Fibroblast of the aortic adventitia (primary cell): ENCODE measurements around the gene RASA1. TPM values are rescaled to one million over a fixed set of nuclear protein-coding genes. Genes with fewer than 3 reads are reported as not detected.
A peak's percentile ranks its signal among the peaks of the same experiment; 100 is the strongest.

Experiments
- DNase-seq: peaks from one replicate; pipeline ENCODE4 v3.0.0-alpha.2; 2010; ENCODE audit warnings: low read depth
- H3K4me3 ChIP-seq: 2 replicates; pipeline ENCODE4 v1.5.1; 2011; ENCODE audit warnings: low read depth, mild to moderate bottlenecking, control low read depth, low read length, moderate library complexity
- CTCF ChIP-seq: IDR thresholded peaks from 2 replicates; pipeline ENCODE4 v1.5.1; 2011; ENCODE audit warnings: mild to moderate bottlenecking, low read length, control low read depth, inconsistent platforms; ENCODE audit not compliant: insufficient read depth
- total RNA-seq: library from RNA; depleted of rRNA; stranded (reverse); fragments of >200 nt; gene quantifications from 2 replicates; pipeline ENCODE4 v1.2.3, GENCODE V29; 2012; ENCODE audit warnings: low replicate concordance

Gene RASA1
- total RNA-seq, 1 donor, result 46.2 TPM

GRCh38 chr5:87354496-87354895 lies 86.8 kb downstream of the RASA1 start:
- H3K4me3 ChIP-seq, result no peak overlapping the region
- no peak for TF ChIP-seq CTCF
- no peak for DNase-seq

DNA sequence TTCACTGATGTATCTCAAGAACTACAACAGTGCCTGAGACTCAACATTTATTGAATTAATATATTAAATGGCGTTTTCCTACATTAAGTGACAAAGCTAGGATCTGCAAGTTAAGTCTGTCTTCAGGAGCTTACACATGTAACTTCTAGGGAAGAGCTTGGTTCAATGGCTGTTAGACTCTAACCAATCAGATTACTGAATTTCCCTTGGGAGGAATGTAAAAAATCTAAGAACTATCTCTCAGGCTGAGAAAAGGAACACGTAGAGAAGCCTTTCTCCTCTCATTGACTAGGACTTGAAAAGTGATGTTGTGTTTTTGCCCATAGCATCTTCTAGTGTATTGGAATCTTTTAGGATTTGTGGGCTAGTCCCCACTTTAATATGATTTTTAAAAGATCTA lies 91.4 kb downstream of the RASA1 start:
- no peak for DNase-seq
- no peak overlapping the region for H3K4me3 ChIP-seq
- no peak for TF ChIP-seq CTCF

- no peak overlapping the region for H3K4me3 ChIP-seq
- no peak for DNase-seq
- no peak for TF ChIP-seq CTCF
These were observed 92.4 kb downstream of the RASA1 start for GRCh38 chr5:87360132-87360531.

DNA sequence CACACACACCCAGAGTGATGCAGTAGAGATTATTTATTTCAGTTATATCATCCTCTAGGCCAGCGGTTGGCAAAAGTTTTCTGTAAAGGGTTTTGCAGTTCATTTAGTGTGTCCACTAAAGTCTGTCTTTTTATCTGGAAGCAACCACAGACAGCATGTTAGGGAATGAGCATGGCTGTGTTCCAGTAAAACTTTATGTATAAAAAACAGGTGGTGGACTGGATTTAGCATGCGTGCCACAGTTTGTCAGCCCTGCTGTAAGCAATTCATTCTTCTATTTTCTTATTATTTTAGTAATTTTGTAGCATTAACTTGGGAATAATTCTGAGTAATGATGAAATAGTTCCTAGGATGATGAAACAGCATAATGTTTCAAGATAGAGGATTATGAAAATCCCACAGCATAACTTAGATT lies 93.4 kb downstream of the RASA1 start:
- TF ChIP-seq CTCF, result no peak
- peak; percentile 87 for DNase-seq
- no peak overlapping the region for H3K4me3 ChIP-seq

DNA sequence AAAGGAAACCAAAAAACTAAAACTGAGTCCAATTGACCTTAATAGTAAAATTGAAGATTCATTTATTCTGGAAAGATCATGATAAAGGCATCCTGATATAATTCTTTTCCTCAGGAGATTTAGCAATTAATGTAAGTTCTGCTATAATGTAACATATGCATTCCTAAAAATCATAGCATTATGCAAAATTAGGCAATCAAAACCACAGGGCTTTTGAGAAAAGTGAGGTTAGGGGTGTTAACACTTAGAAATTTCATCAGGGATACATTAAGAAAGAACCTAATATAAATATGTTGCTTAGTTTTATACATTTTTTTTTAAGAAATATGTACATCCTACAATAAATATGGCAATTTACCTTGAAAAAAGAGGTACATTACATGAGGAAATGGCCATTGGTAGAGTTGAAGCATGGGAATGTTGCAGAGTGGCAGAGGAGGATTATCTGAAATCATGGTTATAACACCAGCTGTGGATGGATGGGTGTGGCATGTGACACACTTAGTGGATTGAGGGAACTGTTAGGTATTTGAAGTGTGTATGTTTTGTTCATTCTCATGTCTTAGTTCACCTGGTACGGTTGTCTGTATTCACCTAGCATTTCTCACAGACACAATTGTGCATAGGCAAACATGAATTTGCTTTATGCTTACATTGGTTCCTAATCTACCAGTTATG lies 94.0 kb downstream of the RASA1 start:
- no peak for TF ChIP-seq CTCF
- no peak overlapping the region for H3K4me3 ChIP-seq
- DNase-seq, result peak; percentile 4

- no peak for TF ChIP-seq CTCF
- no peak for DNase-seq
- H3K4me3 ChIP-seq, result no peak overlapping the region
These were observed 99.6 kb downstream of the RASA1 start for GRCh38 chr5:87367243-87367642.

DNA sequence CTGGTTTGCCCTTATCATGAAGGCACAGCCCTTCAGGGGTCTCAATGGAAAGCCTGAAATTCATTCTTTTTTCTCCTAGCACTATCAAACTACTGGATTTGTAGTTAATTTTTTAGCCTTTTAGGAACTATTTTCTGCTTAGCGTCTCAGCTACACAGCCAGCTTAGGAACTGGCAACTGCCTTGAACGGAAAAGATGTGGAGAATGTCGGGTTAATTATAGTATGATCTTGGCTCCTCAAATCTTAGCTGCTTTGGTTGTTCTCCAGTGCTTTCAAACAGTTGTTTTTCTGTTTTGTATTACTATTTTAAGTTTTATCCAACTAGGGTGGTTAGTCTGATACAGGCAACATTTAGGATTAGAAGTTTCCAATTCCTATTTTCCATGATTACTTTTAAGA lies 100.9 kb downstream of the RASA1 start:
- no peak overlapping the region for H3K4me3 ChIP-seq
- no peak for DNase-seq
- TF ChIP-seq CTCF, result no peak
